ENCODE results near the gene MED16.

MED16 gene

GRCh38 chr19:852136-853013, 40.6 kb downstream of the MED16 start, which contains the start of gene ELANE:
TSS of gene ELANE (plus strand) at chr19:852303. CDS start at chr19:852329, 26 bp downstream.
- no peak for TF ChIP-seq GATA3 (IDR thresholded peaks at IDR 0.05; ENCODE audit: low read depth, low read length)
- TF ChIP-seq GATA2 (IDR thresholded peaks at IDR 0.05; ENCODE audit: low read depth, low read length), result no peak

GRCh38 chr19:850979-851335, 42.0 kb downstream of the MED16 start:
- TF ChIP-seq GATA2 (IDR thresholded peaks at IDR 0.05; ENCODE audit: low read depth, low read length) (no peak), GATA3 (IDR thresholded peaks at IDR 0.05; ENCODE audit: low read depth, low read length) (no peak)

- no peak for TF ChIP-seq GATA2 (IDR thresholded peaks at IDR 0.05; ENCODE audit: low read depth, low read length)
- TF ChIP-seq GATA3 (IDR thresholded peaks at IDR 0.05; ENCODE audit: low read depth, low read length), result no peak
Measured at GRCh38 chr19:850221-850978, 42.6 kb downstream of the MED16 start.

DNA sequence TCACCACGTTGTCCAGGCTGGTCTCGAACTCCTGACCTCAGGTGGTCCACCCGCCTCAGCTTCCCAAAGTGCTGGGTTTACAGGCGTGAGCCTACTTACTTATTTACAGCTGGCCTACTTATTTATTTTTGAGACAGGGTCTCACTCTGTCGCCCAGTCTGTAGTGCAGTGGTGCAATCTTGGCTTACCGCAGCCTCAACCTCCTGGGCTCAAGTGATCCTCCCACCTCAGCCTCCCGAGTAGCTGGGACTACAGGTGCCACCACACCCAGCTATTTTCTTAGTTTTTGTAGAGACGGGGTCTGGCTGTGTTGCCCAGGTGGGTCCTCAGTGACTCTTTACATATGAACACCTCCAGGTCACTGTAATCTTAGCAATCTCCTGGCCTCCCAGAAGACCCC, 43.8 kb downstream of the MED16 start:
- peak; percentile 19; the same call in 1 of the 2 replicates for TF ChIP-seq GATA2 (IDR thresholded peaks at IDR 0.05; ENCODE audit: low read depth, low read length)

GRCh38 chr19:848386-848921, 44.5 kb downstream of the MED16 start:
- TF ChIP-seq GATA2 (IDR thresholded peaks at IDR 0.05; ENCODE audit: low read depth, low read length), result no peak
- TF ChIP-seq GATA3 (IDR thresholded peaks at IDR 0.05; ENCODE audit: low read depth, low read length), result no peak

DNA sequence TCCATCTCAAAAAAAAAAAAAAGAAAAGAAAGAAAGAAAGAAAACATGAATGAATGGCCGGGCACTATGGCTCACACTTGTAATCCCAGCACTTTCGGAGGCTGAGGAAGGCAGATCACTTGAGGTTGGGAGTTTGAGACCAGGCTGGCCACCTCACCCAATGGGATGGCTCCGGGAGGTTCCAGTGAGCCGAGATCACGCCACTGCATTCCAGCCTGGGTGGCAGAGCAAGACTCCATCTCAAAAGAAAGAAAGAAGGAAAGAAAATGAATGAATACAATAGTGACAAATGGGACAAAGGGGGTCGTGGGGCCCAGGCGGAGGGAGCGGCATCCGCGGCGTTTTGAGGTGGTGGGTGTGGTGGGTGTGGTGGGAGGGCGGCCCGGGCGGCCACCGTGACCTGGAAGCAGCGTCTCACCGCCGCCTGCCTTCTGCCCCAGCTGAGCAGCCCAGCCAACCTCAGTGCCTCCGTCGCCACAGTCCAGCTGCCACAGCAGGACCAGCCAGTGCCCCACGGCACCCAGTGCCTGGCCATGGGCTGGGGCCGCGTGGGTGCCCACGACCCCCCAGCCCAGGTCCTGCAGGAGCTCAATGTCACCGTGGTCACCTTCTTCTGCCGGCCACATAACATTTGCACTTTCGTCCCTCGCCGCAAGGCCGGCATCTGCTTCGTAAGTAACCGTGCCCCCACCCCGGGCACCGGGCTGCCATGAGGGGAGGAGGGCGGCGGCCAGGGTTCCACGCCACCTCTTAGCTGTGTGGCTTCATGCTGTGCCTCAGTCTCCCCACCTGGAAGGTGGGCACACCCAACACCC, 47.1 kb downstream of the MED16 start:
- no peak for TF ChIP-seq GATA3 (IDR thresholded peaks at IDR 0.05; ENCODE audit: low read depth, low read length)
- no peak for TF ChIP-seq GATA2 (IDR thresholded peaks at IDR 0.05; ENCODE audit: low read depth, low read length)

- no peak for TF ChIP-seq GATA3 (IDR thresholded peaks at IDR 0.05; ENCODE audit: low read depth, low read length)
- no peak for TF ChIP-seq GATA2 (IDR thresholded peaks at IDR 0.05; ENCODE audit: low read depth, low read length)
Measured at GRCh38 chr19:844546-844971, 48.4 kb downstream of the MED16 start.

DNA sequence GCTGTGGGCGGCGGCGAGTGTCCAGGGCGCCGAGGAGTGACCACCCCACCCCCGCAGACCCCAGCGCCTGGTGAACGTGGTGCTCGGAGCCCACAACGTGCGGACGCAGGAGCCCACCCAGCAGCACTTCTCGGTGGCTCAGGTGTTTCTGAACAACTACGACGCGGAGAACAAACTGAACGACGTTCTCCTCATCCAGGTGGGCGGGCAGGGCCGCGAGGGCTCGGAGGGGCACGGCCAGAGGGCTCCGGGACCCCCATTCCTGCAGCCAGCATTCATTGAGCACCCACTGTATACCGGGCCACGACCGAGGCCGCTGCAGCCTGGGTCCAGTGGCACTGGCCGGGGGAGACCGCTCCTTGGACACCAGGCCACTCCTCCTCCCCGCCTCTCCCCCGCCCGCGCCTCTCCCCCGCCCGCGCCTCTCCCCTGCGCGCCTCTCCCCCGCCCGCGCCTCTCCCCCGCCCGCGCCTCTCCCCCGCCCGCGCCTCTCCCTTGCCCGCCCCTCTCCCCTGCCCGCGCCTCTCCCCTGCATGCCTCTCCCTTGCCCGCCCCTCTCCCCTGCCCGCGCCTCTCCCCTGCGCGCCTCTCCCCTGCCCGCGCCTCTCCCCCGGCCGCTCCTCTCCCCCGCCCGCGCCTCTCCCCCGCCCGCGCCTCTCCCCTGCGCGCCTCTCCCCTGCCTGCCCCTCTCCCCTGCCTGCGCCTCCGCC, 49.0 kb downstream of the MED16 start:
- TF ChIP-seq GATA3 (IDR thresholded peaks at IDR 0.05; ENCODE audit: low read depth, low read length) (no peak), GATA2 (IDR thresholded peaks at IDR 0.05; ENCODE audit: low read depth, low read length) (no peak)

DNA sequence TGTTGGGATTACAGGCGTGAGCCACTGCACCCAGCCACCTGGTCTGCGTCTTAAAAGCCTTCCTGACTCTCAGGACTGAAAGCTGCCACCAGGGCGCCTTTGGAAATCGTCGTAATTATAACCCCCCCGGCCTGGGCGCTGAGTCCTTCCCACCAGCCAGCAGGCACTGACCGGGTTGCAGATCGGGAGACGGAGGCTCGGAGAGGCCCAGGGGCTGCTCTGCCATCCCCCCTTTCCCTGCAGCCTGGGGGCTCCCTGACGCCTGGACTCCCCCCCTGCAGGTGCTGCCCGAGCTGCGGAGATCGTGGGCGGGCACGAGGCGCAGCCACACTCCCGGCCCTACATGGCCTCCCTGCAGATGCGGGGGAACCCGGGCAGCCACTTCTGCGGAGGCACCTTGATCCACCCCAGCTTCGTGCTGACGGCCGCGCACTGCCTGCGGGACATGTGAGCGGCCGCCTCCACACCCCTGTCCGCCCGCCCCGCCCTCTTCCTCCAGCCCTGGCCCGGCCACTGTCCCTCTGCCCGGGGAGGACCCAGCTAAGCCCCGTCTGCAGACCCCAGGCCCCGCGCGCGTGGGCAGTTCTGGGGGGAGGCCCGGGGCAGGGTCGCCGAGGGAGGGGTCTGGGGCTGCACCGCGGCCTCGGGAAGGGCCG, 49.7 kb downstream of the MED16 start:
- TF ChIP-seq GATA3 (IDR thresholded peaks at IDR 0.05; ENCODE audit: low read depth, low read length), result no peak
- TF ChIP-seq GATA2 (IDR thresholded peaks at IDR 0.05; ENCODE audit: low read depth, low read length), result no peak

DNA sequence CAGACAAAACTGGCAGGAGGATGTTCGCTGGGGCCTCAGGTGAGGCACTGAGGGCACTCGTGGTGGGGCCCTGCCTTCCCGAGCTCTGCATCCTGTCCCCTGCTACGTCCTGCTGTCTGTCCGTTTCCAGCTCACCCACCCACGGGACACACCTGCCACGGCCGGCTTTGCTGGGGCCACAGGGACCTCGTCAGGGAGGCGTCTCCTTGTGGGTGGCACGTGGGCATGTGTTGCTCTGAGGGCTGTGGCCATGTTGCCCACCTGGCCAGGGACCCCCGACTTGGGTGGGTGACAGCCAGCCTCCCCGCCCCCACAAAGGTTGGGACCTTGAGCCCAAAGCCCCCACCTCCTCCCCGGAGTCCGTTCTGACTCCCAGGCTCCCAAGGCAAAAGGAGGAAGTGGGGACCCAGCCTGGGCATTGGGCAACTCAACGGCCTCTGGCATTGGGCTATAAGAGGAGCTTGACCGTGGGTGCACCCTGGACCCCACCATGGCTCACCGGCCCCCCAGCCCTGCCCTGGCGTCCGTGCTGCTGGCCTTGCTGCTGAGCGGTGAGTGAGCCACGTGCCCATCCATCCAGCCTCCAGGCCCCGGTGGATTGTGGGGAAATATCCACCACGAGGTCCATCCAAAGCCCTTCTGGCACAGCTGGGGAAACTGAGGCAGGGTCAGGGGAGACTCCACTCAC, 52.3 kb downstream of the MED16 start, which contains the start of gene PRTN3:
TSS of gene PRTN3 (plus strand) at position 481 of the 688 bp plus-strand sequence. CDS start at position 491, 10 bp downstream.
- TF ChIP-seq GATA2 (IDR thresholded peaks at IDR 0.05; ENCODE audit: low read depth, low read length) (no peak), GATA3 (IDR thresholded peaks at IDR 0.05; ENCODE audit: low read depth, low read length) (no peak)

DNA sequence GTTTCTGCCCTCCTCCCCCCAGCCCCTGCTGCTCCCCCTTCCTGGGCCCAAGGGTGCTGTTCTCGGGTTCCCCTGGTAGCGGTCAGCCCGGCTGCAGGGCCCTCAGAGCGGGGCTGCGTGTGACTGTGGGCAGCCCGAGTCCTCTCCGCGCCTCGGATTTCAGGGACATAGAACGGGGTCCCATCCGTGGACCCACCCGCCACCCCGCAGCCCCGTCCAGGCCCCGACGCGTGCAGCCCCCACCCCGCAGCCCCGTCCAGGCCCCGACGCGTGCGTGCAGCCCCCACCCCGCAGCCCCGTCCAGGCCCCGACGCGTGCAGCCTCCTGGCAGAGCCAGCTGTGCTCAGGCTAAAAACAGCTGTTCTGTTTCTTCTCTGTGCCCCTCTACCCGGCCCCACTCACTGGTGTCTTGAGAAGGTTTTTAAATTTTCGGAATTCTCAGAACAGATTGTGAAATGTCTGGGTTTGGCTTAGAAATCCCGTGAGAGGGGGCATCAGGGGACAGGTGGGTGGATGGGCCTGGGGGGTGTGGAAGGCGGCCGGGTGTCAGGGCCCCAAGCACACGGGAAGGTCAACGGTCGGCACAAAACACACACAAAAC, 57.7 kb downstream of the MED16 start:
- TF ChIP-seq GATA3 (IDR thresholded peaks at IDR 0.05; ENCODE audit: low read depth, low read length) (no peak), GATA2 (IDR thresholded peaks at IDR 0.05; ENCODE audit: low read depth, low read length) (no peak)

DNA sequence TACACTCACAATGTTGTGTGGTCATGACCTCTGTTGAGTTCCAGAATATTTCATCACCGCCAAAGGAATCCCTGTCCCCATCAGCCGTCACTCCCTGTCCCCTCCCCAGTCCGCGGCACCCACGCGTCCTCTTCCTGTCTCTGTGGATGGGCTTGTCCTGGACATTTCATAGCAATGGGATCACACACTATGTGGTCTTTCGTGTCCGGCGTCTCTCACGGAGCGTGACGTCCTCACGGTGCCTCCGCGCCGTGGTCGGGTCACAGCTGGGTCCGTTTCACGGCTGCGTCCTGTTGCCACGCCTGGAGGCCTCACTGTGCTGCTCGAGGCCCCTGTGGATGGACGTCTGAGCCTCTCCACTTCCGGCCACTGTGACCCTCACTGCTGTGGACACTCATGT, 58.8 kb downstream of the MED16 start:
- TF ChIP-seq GATA2 (IDR thresholded peaks at IDR 0.05; ENCODE audit: low read depth, low read length), result no peak
- TF ChIP-seq GATA3 (IDR thresholded peaks at IDR 0.05; ENCODE audit: low read depth, low read length), result no peak
